HG03432 (cell line): ENCODE measurements around the gene EPB41L2.
"Not testable (repeated sequence)": the region's sequence is repeated elsewhere in the genome, so short reads cannot be mapped to it uniquely, and the experiment has no call there.

Source experiments
- ATAC-seq: cut with Tn5 transposase; IDR thresholded peaks from one replicate; pipeline ENCODE4 v1.9.1; 2021; ENCODE audit warnings: mild to moderate bottlenecking, moderate library complexity; ENCODE audit not compliant: unreplicated experiment

Gene EPB41L2

DNA sequence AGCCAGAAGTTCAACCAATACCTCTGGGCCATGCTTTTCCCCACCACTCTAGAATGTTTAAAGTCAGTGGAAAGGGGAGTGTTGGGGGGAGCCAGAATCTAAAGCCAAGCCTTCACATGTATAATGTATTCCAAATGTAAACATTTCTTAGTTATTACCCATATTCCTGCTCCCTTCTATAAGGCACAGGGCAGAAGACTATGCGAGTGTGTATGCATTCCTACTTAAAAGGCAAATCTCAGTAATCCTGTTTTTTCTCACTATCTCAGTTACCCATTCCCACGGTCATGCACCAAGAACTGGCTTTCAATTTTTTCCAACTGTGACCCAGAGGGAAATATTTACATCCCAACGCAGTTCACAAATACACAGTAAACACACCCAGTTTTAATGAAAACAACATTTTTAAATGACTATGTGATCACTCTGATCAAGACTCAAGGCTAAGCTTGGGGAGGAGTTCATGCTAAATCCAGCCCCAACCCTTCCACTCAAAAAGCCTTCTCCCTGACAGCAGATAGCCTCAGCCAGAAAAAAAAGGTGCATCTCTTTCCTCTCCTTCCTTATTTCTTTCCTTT is 57.5 kb downstream of the EPB41L2 start:
- no peak for ATAC-seq

DNA sequence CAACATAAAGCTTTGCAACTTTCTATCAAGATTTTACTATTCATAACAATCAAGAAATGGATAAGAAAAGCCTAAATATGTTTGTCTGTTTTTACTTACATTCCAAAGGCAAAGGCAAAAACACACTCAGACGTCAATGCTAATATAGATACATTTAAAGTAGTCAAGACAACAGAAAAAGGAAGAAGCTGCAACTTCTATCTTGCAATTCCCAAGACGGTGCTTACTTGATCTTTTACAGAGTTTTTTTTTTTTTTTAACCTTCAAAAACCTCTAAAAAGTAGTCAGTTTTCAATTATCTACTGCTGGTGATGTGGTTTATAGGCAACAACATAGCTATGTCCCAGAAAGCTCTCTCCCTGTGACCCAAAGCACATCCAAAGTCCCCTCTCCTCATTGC is 58.1 kb downstream of the EPB41L2 start:
- ATAC-seq, result no peak

DNA sequence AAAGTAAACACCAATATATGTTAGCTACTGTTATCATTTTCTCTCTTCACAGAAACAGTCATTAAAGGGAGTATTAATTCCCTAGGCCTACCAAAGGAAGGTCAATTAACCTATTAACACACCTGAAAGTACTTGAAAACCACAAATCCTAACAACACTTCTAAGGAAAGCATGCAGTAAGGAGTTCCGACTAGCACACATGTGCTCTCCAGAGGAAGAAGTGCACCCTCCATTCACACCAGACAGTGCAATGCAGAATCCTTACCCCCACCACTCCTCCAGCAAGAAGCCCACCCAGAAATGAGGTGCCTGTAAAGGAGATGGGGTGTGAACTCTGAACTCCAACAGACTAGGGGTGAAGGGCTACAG is 58.7 kb downstream of the EPB41L2 start:
- no peak for ATAC-seq

DNA sequence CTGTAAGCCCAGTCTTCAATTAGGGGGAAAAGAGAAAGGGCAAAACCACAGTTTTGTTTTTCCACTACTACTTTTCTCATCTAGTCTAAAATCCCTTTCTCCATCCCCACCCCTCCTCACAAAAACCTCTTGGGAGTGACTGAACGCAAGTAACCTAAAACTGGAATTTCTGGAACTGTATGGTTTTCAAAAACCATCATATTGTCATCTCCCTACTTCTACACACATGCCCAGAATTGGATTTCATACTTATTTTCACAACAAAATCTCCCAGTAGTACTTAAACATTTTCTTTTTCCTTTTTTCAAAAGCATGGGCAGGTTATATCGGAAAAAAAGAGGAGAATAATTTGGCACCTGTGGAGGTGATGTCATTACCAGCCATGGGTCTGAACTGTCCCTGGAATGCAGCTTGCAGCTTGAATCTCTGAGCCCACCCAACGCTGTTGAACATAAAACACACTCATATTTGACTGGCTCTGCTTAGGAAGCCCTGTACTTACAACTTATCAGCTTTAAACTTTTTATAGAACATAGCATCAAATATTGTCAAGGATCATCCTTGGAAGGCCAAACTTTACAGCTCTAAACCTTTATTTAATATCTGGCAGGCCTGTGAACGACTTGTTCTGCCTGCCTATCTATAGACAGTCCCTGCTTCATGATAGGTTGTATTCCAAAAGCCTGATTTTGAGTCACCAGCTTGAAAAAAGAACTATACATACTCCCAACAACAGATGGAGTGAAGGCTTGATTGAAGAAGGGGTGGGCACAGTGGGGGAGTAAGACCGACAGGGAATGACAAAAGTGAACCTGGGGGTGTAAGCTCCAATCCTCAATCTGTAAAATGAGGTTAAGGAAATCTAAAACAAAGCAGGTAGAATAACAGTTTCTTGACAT is 59.3 kb downstream of the EPB41L2 start:
- no peak for ATAC-seq

DNA sequence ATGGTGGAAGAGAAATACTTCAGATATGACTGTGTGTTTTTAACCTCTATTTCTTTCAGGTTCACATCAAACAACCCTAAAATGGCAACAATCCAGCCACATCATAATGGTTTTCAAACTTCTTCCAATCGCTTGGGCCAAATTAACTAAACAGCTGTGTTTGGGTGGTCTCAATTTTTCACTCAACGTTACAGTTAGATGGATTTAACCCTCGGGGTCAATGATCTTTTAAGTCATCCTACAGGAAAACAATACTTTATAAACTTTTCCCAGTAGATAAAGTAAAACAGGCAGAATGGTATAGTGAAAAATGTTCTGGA is 60.4 kb downstream of the EPB41L2 start:
- no peak for ATAC-seq

DNA sequence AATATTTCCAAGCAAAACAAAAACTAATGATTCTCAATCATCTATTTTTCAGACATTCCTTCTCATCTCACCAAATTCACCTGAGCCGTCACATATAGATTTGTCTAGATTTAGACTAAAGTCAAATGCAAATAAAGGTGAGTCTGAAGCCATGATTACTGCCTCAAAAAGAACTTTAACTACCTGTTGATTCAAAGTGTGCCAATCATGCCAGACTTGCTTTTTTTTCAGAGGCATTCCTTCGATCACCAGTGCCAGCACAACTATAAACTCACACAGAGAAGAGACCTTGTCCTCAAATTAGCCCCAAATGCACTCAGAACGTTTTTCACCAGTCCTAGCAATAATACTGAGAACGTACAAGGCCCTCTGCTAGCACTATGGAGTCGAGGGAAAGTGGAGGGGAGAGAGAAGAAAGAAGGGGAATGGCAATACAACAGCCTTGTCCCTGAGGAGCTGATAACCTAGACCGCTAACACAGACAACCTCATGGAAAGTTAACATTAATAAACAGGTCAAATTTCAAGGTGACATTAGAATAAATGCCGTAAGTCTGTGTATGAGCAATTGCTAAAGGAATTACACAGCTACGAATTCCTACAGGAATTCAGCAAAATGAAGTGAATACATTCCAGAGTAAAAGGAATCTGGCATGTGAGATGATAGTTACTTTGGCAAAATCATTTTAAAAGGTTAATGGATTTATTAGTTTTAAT is 60.9 kb downstream of the EPB41L2 start:
- ATAC-seq, result no peak

DNA sequence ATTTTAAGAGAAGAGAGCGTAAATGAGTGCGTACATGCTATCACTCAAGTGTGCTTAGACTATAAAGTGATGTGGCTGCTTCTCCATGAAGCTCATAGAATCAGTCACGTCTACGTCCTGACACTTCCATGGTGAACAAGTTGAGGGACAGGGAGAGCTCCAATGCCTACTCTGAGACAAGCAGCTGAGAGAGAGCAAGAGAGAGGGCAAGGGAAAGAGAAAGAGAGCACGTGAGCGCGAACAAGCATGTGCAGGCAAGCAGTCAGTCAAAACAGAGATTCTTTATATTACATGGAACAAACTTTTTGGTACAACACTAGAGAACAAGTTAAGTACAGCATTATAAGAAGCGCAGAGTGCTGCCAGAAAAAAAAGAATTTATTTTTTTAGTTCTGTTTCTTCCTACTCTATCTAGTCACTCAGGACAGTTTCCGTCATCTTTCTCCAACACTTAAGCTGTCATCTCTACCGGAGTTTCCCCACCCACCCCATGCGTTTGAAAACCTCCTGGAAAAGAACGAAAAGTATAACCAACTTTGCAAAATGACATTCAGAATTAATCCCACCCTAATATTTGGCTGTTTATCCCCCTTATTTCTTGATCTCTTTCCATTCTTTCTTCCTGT is 61.8 kb downstream of the EPB41L2 start:
- ATAC-seq, result no peak

DNA sequence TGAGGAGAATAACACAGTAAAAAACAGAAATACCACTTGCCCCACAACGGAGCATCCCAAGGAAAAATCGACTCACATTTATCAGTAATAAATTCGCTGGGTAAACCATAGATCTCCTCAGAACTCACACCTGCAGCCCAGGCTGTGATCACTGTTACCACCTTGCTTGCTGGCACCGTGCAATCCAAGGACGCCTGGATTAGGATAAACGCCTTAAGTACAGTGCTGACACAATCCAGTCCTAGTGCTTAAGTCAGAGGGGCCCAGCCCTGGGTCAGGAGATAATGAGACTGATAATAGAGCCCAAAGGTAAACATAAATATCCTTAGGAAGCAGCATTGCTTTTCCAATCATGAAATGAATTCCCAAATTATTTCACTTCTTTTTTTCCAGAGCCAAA is 62.5 kb downstream of the EPB41L2 start:
- ATAC-seq, result no peak

DNA sequence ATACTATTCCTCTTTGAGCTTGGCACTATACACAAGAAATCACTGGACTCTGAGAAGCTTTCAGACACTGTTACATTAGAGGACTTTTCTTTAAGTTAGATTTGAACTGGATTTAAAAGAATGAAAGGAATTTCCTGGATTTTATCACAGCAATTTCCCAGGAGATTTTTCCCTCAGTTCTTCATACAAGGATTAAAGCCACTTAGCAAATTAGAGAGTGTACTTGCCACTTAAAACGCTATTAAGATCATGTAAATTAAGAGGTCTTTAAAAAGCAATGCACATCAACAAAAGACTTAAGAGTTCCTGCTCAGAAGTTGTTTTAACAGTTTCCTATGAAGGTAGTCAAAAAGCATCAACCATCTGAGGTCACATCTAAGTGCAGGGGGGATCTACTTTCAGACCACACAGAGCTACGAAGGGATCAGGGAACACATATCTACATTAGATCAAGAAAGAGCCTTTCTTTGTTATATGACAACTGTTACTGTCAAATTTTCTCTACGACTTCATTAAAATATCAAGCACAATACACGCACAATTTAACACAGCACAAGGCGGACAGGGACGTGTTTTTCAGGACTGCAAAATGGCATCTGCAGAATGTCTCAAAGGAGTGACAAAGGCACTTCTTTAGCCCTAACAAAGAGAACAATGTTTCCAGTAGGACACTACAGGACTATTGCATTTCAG is 65.8 kb downstream of the EPB41L2 start:
- no peak for ATAC-seq

DNA sequence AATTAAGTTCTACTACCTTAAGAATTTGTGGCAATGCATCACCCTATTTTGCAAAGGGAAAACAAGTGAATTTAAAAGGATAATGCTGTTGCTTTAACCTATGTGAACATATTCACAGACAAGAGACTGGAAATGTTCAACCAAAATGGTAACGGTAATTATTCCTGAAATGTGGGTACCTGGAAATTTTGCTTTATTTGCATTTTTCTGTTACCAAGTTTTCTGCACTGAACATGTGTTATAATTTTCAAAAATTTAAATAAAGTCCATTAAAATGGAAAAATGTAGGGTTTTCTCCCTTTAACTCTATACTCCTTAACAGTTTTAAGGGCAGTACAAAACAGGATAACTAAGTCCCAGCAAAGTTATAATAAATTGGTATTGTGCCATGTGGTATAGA is 66.4 kb downstream of the EPB41L2 start:
- no peak for ATAC-seq

DNA sequence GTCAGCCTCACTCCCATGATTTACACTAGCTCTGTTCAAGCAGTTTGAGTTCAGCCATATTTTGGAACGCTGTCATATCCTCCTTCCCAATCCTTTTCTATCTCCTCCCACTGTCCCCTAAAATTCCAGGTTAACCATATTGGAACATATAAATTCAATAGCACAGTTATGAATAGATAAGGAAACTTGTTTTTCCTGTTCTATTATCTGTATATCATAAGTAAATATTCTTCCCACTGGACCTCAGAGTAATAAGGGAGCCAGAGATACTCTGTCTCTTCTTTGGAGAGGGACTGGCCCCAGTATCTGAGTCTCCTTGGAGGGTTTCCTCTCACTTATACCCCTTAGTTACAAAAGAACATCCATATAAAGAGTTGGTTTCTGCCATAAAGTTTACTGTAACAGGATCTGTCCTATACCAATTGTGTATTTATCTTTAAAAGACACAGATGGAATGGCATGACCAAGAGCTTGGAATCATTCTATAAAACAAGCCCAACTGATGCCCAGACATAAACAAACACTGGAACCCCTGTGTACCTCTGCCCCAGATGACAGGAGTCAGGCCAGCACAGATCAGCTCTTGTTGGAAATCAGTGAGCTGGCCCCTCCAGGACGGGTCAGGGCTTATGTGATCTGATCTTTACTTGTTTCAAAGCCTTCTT is 67.1 kb downstream of the EPB41L2 start:
- no peak for ATAC-seq

DNA sequence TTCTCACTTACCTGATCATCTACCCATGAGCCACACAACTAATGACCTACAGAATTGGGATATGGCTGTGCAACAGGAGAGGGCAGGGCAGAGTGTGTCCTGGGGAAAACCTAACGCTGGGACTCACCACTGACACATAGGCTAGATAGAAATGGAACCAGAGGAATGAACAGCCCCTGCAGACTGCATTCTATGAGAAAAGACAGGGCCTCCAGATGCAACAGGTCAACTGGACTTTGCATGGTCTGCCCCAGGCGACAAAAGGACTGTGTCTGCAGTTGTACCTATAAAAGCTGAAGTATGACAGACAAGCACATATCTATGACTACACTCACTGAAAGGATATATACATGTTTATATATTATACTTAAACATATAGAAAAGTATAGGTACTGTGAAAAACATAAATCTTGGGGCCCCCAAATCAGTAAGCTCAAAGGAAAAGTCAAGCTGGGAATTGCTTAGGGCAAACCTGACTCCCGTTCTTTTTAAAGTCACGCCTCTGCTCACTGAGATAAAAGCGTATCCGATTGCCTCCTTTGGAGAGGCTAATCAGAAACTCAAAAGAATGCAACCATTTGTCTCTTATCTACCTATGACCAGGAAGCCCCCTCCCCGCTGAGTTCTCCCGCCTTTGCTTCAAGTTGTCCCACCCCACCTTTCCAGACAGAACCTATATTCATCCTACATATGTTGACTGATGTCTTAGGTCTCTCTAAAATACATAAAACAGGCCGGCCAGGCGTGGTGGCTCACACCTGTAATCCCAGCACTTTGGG is 68.5 kb downstream of the EPB41L2 start:
- no peak for ATAC-seq

DNA sequence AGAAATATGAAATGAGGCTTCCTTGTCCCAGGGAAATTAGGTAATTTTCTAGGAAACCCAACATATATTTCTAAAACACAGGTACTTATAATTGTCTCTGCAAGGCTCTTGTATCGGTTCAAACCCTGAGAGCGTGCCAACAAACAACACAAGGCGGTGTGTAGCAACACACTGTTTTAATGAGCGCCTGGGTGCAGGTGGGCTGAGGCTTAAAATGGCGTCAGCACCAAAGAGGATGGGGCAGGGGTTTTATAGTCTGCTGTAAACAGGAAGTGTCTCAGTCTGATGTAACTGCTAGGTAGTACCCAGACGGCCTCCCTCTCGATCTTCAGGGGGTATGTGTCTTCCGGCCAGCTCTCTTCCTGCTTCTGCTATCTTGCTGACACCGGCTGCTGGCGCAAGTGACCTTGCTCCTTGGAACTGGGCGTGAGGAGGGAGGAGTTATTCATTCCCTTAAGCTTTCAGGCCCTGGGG is 69.7 kb downstream of the EPB41L2 start:
- no peak for ATAC-seq

DNA sequence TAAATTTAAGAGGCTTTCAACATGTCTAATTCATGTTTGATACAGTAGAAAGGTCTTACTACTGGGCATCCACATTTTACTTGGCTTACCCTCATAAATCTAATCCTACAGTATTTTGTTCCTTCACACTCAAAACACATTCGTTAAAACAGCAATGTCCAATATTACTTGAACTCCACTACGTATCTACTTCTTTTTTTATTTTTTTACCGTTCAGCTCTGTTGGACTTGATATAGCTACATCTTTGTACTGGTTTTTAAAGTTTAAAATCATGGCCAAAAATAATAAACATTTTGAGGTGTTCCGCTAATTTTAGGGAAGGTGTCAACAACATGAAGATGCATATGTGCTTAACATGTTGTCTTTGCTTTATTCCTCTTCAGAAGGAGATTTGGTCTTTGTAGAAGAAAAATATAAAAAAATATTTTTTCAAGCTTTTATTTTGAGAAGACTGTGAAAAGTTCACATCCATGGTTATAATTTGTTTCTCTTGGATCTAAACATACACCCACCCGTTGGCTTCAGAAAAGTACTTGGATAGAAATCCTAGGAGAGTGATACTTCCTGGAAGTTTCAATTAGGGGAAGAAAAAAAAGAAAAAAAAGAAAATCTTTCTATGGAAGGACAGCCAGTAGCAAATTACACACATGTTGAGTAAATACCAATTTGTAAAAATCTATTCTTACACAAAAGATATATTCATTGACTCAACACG is 71.5 kb downstream of the EPB41L2 start:
- ATAC-seq, result no peak

DNA sequence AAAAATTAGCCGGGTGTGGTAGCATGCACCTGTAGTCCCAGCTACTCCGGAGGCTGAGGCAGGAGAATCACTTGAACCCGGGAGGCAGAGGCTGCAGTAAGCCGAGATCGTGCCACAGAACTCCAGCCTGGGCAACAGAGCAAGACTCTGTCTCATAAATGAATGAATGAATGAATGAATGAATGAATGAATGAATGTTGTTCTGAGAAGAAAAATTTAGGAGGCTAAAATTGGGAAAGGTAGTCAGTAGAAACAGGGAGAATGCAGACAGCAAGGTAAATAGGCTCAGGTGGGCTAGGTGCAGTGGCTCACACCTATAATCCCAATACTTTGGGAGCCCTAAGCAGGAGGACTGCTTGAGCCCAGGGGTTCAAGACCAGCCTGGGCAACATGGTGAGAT is 75.5 kb downstream of the EPB41L2 start:
- not testable (repeated sequence) for ATAC-seq

DNA sequence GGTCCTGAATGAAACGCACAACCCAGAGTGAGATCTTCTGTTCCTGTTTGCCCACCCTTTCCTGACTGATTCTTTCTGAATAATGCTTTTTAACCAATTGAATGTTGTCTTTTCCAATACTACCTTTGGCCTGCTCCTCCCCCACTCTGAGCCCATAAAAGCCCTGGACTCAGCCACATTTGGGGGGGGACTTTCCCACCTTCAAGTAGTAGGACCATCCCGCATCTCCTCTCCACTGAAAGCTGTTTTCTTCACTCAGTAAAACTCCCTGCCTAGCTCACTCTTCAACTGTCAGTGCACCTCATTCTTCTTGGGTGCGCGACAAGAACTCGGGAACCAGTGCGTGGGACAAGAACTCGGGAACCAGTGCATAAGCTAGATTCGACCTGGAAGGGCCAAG is 77.9 kb downstream of the EPB41L2 start:
- no peak for ATAC-seq

DNA sequence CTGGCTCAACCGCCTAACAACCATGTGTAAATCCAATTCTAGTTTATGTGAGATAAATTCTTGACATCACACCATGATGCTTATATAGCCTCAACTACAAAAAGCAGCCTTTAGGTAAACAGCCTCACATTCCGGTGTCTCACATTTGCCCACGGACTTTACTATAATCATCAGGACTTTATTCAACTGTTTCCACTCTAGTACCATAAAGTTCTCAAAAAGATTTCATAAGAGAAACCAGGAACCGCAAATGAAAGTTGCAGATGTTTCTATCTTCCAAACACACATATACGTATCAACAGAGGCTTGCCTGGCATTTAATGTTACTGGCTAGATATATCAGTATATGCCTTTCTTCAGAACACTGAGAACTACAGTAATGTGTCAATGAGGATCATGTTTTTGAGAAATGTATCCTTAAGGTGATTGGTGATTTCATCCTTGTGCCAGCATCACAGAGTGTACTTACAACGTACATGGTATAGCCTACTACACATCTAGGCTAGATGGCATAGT is 80.0 kb downstream of the EPB41L2 start:
- no peak for ATAC-seq

DNA sequence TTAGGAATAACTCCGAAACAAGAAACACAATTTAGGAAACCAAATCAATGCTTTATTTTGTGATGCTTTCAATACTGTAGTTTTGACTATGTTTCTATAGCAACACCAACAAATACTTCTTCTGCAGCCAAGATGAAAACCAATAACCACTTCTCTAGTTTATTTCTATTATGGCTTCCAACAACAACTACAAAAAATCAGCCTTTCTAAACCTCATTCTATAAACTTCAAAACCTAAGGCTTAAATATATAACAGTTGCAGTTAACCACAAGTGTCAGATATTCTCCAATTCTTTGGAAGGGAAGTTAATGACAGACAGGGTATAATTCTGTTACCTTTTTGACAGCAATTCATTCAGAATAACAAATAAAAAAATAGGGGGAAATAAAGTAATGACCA is 80.9 kb downstream of the EPB41L2 start:
- ATAC-seq, result no peak

DNA sequence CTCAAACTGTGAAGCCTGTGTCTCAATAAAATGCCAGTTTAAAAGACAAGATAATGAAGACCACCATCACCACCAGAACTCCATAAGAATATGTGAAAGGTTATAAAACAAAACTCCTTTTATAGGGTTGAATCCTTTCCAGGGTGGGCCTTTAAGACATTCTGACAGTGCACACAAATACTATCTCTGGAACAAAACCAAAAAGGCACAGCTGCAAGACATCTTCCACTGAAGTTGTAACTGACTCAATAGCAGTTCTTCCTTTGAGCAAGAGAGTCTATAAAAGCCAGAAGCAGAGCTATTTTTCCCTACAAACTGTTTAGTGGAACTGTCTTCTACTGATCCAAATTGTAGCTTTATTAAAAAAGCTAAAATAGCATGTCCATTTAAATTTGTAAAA is 81.6 kb downstream of the EPB41L2 start:
- ATAC-seq, result no peak
